Astrocyte of the spinal cord (primary cell): ENCODE data around the gene TULP4.

Source experiments
- DNase-seq: peaks from one replicate; pipeline ENCODE4 v3.0.0; 2011; ENCODE audit warnings: low read depth, low spot score
- H3K4me3 ChIP-seq: 2 replicates; pipeline ENCODE4 v1.5.1; 2011; ENCODE audit warnings: low read depth, mild to moderate bottlenecking, low read length, moderate library complexity
- CTCF ChIP-seq: IDR thresholded peaks from 2 replicates; pipeline ENCODE4 v1.5.1; 2012; ENCODE audit warnings: low read depth, mild to moderate bottlenecking, low read length, inconsistent platforms
- in situ Hi-C: cut with HindIII; loops from 2 replicates; pipeline ENCODE4 v1.10.0; 2017; ENCODE audit warnings: low sequenced_read_pairs

Gene TULP4

GRCh38 chr6:158312165-158312564 is at the start of gene TULP4:
TSS of gene TULP4 (plus strand) at chr6:158312465. CDS start at chr6:158314017, 1,552 bp downstream.
- TF ChIP-seq CTCF: no peak
- in situ Hi-C loops: no loop called here
- H3K4me3 ChIP-seq: no peak within 1 kb of the TSS
- no peak for DNase-seq

- H3K4me3 ChIP-seq: no peak overlapping the region
- no peak for DNase-seq
- TF ChIP-seq CTCF: no peak
- in situ Hi-C loops: no loop called here
Observed at GRCh38 chr6:158262755-158263154, 49.5 kb upstream of the TULP4 start.

- no peak overlapping the region for H3K4me3 ChIP-seq
- DNase-seq: no peak
- in situ Hi-C loops: no loop called here
- no peak for TF ChIP-seq CTCF
Observed at GRCh38 chr6:158264180-158264579, 48.1 kb upstream of the TULP4 start.

GRCh38 chr6:158266131-158266530 is 46.1 kb upstream of the TULP4 start:
- no peak overlapping the region for H3K4me3 ChIP-seq
- in situ Hi-C loops: no loop called here
- TF ChIP-seq CTCF: no peak
- no peak for DNase-seq

- in situ Hi-C loops: no loop called here
- no peak for DNase-seq
- TF ChIP-seq CTCF: no peak
- H3K4me3 ChIP-seq: no peak overlapping the region
Observed at GRCh38 chr6:158268361-158269147, 43.7 kb upstream of the TULP4 start.

- DNase-seq: no peak
- H3K4me3 ChIP-seq: no peak overlapping the region
- in situ Hi-C loops: no loop called here
- no peak for TF ChIP-seq CTCF
Observed at GRCh38 chr6:158269657-158270056, 42.6 kb upstream of the TULP4 start.
